Embryonic facial prominence (tissue), 1 donor: ENCODE measurements around the gene MVB12B.

Source experiments
- DNase-seq: peaks from one replicate; pipeline ENCODE4 v3.0.0-alpha.2; 2016; ENCODE audit errors: extremely low spot score

The MVB12B gene

DNA sequence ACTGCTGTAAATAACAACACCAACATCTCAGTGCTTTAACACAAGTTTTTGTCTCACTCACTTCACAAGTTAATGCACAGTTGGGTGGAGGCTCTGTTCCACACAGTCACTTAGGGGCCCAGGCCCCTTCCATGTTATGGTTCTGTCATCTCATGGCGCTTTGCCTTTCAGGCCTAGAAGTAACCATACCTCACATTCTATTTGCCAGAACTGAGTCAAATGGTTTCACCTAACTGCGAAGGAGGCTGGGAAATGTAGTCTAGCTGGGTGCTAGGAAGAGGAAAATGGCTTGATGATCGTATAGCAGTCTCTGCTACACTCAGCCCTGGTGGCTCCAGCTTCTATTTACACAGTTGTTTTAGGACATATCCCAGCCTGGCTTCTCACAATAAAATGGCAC is 23.1 kb upstream of the MVB12B start:
- no peak for DNase-seq

DNA sequence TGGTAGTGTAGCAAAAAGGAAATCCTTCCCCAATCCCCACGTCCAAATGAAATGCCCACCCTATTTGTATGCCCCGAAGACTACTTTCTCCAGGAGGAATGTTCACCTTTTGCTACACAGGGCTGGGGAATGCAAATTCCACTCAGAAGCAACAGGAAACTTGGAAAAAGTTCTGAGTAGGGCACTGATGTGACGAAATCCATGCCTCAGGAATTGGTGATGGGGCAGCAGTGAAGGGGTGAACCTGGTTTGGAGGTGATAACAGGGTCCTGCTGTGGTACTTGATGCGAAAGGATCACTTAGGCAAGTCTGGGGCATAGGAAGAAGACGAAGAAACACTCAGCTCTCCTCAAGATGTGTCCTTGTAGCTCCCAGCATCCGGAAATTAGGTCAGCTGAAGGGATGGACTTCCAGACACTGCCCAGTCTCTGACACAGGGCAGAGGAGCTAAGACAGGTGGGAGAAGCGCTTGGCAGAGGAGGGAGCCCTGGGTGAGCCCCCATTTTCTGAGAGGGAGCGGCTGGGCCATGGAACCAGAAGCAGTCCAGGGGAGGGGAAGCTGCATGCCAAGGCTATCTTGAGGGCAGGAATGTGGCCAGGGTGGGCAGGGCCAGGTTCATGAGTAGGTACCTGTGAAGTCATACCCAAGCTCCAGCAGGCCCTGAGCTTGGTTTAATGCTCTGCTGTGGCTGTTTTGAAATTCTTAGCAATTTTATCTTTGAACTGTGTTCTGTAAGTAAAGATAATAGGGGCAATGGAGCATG is 22.2 kb upstream of the MVB12B start:
- no peak for DNase-seq

GRCh38 chr9:126304971-126305320 is 21.7 kb upstream of the MVB12B start:
- DNase-seq: no peak

- no peak for DNase-seq
These were observed 20.5 kb upstream of the MVB12B start for GRCh38 chr9:126306071-126306647.

DNA sequence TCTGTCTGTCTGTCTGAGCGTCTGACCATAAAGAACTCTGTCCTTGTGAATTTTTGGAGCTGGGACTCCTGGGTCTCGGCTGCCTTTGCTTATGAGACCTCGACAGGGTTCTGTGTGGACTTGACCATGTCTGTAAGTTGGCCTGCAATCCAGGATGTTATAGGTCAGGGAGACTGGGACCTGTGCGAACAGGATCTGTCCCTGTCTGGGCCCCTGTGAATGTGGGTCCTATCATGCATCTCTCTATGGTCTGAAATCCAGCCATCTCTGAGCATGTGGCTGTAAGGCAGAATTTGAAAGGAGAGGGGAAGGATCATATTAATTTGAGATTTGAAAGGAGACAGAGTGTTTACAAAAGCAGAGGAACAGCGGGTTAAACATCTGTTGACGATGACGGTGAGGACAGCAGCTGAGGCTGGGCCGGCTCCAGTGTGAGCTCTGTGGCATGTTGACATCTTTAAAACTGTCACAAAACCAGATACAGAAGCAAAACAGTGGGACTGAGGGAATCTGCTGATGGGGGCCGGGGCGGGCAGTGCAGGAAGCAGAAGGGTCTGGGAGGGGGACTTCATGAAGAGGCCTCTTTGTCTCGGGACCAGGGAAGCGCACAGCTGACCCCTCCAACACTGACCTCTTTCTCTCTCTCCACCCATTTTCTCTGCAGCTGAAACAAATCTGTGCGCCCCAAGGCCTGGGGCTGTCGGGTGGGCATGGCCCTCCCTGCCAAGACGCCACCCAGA is 19.1 kb upstream of the MVB12B start:
- no peak for DNase-seq

- no peak for DNase-seq
These were observed 17.0 kb upstream of the MVB12B start for GRCh38 chr9:126309427-126310189.

DNA sequence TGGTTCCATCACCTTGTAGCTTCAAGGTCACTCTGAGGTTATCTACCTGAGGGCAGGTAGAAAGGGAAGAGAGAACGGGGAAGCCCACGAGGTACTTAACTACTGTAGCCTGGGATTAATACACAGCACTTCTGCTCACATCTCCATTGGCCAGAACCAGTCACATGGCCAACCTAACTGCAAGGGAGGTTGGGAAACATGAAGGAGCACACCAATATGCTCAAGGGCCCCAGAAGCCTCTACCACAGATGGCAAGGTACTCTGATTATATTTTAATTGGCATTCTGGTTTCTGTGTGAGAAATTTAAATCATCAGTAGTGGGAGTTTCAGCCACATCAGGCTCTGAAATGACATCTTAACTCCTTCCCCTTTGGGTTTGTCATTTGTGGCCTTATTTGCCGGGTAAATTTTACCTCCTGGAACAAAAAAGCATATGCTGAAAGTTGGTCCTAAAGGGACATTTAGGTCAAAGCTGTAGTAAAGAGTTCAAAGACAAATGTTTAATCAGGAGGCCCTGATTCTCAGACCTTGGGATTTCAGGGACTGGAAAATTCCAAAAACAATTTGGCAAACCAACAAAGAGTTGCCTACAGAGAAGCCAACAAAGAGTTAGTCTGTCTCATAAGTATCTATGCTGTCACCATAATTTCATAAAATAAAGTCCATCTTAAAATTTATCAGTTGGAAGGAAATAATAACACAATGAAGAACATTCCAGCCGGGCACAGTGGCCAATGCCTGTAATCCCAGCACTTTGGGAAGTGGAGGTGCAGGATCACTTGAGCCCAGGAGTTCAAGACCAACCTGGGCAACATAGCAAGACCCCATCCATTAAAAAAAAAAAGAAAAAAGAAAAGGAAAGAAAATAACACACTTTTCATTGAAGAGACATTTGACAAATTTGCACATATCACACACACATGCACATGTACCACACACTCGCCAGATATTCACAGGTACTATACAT is 13.8 kb upstream of the MVB12B start:
- DNase-seq: no peak

DNA sequence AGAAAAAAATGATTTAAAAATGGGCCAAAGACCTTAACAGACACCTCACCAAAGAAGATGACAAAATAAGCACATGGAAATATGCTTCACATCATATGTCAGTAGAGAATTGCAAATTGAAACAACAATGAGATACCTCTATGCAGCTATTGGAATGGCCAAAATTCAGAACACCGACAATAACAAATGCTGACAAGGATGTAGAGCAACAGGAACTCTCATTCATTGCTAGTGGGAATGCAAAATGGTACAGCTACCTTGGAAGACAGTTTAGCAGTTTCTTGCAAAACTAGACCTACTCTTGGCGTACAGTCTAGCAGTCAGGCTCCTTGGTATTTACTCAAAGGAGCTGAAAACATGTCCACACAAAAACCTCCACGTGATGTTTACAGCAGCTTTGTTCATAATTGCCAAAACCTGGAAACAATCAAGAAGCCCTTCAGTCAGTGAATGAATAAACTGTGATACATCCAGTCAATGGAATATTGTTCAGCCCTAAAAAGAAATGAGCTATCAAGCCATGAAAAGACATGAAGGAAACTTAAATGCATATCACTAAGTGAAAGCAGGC is 10.5 kb upstream of the MVB12B start:
- no peak for DNase-seq

DNA sequence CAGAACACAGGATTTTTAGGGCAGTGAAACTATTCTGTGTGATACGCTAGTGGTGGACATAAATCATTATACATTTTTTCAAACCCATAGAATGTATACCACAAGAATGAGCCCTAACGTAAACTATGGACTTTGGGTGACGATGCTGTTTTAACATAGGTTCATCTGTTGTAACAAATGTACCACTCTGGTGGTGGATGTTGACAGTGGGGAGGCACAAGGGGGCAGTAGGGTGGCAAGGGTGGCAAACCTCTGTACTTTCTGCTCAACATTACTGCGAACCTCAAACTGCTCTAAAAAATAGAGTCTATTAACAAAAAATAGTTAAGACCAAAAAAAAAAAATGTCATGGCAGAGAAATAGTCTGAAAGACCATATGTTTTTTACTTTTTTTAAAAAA is 9.1 kb upstream of the MVB12B start:
- DNase-seq: no peak

DNA sequence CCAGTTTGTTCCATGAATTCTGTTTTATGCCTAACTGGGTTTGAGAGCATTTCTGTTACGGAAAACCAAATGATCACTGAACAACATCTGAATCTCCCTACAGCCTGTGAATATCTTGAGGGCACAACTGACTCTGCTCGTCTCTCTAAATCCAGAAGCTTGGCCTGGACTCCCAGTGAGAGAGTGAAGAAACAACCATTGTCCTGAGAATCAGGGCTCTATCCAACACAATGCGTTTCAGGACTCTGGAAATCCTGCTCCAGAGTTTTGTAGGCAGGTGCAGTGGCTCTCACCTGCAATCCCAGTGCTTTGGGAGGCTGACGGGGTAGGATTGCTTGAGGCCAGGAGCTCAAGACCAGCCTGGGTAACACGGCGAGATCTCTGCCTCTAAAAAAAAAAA is 7.8 kb upstream of the MVB12B start:
- no peak for DNase-seq

GRCh38 chr9:126319671-126320070 is 7.0 kb upstream of the MVB12B start:
- no peak for DNase-seq

DNA sequence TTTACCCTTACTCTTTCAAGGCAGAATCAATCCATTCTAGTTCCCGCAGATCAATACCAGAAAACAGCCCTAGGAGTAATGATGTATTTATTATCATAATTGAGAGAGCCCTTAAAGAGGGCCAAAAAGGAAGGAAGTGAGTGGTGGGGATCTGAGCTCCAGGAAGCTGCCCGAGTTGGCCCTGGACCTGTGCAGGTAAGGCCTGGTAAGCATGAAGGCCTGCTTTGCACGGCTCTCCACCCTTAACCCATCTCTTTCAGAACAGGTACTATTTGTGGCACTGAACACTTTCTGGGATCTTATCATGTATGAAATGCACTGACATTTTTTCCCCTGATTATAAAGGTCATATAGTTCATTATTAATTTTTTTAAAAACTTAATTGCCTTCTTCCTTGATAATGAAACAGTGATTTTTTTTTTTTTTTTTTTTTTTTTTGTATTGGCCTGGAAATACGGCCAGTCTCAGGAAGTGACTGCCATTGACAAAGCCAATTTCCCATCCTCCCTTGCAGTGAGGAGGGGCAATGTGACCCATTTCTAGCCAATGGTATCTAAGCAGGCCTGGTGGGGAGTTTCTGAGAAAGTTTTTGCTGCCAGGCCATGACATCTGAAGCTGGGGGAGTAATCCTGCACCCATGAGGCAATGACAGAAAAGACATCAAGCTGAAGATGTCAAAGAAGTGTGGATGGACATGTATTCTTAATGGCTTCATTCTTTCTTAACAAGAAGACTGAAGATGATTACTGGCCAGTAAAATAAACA is 6.3 kb upstream of the MVB12B start:
- DNase-seq: no peak

GRCh38 chr9:126321742-126322141 is 4.9 kb upstream of the MVB12B start:
- no peak for DNase-seq

GRCh38 chr9:126325821-126326220 is 808 bp upstream of the MVB12B start:
- DNase-seq: no peak

GRCh38 chr9:126327006-126327713 is 531 bp downstream of the MVB12B start:
- DNase-seq: no peak

DNA sequence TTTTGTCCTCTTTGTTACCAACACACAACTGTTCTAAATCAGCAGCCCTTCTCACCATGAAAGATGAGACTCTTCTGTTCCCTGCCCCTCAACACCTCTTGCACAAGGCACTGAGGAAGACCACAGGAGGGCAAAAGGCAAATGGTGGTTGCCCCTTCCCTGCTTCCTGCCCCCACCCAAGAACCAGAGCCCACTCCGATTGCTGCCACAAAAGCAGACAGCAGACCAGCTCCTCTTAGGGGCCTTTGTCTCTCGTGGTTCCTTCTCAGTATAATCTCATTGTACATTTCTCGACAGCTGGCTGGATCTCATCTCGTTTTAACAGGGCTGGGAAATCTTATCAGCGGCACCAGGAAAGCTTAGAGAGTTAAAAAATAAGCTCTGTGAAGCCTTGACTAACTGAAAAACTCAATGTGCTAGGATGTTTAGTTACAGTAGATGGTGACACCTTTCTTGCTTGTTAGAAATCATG is 1.1 kb downstream of the MVB12B start:
- DNase-seq: no peak

GRCh38 chr9:126328407-126328806 is 1.8 kb downstream of the MVB12B start:
- no peak for DNase-seq

GRCh38 chr9:126329476-126330275 is 3.0 kb downstream of the MVB12B start:
- no peak for DNase-seq
